ENCODE data around the gene EGFR.

The EGFR gene

GRCh38 chr7:55145606-55146005 is 126.8 kb downstream of the EGFR start:
- no peak overlapping the region for H2BK15ac ChIP-seq (ENCODE audit: low read length)
- H3K79me1 ChIP-seq (ENCODE audit: low read depth, low read length), result no peaks in the 10 kb centered on the region
- no peaks in the 10 kb centered on the region for H3K9me3 ChIP-seq (replicated peaks in 1 of 2; ENCODE audit: control insufficient read depth in 2 of 2, insufficient read depth in 1 of 2, low read depth in 1 of 2, low read length in 2 of 2)
- peaks cover 0 to 24% of the 10 kb centered on the region in 2 donors for H3K36me3 ChIP-seq (replicated peaks in 1 of 2; ENCODE audit: control insufficient read depth in 2 of 2, insufficient read depth in 2 of 2, low read length in 2 of 2)
- no peak overlapping the region for H3K18ac ChIP-seq (ENCODE audit: low read length)
- H3K9ac ChIP-seq (ENCODE audit: low read depth, low read length, poor library complexity), result no peak overlapping the region
- no peak overlapping the region for H4K91ac ChIP-seq (ENCODE audit: low read depth, low read length, poor library complexity)
- H3K4me2 ChIP-seq (ENCODE audit: insufficient read depth, low read length, poor library complexity, severe bottlenecking), result no peak overlapping the region
- H2AK5ac ChIP-seq (ENCODE audit: low read depth, low read length), result no peak overlapping the region
- no peak for DNase-seq (ENCODE audit: low spot score)
- no peak overlapping the region for H2BK12ac ChIP-seq (ENCODE audit: low read length)
- no peak overlapping the region for H2BK5ac ChIP-seq (ENCODE audit: low read length)
- H3K14ac ChIP-seq (ENCODE audit: low read length), result no peak overlapping the region
- H3K4me1 ChIP-seq (ENCODE audit: control insufficient read depth in 2 of 2, insufficient read depth in 1 of 2, low read depth in 1 of 2, low read length in 2 of 2), result peaks cover 1 to 4% of the 10 kb centered on the region in 2 donors
- no CpG with 5 or more reads among the region's 4 CpGs for WGBS, 2 donors (ENCODE audit: extremely low coverage in 2 of 2, insufficient read length in 2 of 2, insufficient replicate concordance in 1 of 2)
- H2AFZ ChIP-seq (ENCODE audit: low read length), result no peak overlapping the region
- no peak overlapping the region for H3K4ac ChIP-seq (ENCODE audit: low read length)
- H3K4me3 ChIP-seq (ENCODE audit: low read length in 2 of 2), result no peak overlapping the region
- H3K27me3 ChIP-seq (ENCODE audit: control insufficient read depth in 3 of 3, insufficient read depth in 3 of 3, low read depth in 1 of 3, low read length in 3 of 3), result no peaks in the 10 kb centered on the region
- H3K27ac ChIP-seq (replicated peaks; ENCODE audit: low read length), result no peak overlapping the region
- no peak overlapping the region for H3K23ac ChIP-seq (ENCODE audit: low read depth, low read length, poor library complexity)
- H2BK120ac ChIP-seq (ENCODE audit: low read depth, low read length), result no peak overlapping the region
- H4K8ac ChIP-seq (ENCODE audit: low read depth, low read length), result no peak overlapping the region

DNA sequence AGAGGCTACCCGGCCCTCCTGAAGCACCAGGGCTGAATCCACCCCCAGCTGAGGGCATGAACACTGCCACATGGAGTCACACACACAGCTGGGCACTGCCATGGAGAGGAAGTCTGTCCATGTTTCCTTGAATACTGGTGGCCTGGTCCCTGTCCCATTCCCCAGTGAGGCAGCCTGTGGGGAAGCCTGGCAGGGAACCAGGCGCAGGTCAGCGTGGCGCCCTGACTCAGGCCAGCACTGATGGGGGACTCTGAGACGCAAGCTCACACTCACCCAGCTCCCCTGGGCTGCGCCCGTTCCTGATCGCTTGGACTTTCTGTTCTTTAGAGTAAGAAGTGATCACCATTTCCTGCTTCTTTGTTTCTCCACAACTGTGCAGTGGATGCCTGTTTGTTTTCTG is 128.3 kb downstream of the EGFR start:
- no peaks in the 10 kb centered on the region for H3K27me3 ChIP-seq (ENCODE audit: control insufficient read depth in 3 of 3, insufficient read depth in 3 of 3, low read depth in 1 of 3, low read length in 3 of 3)
- no peak overlapping the region for H3K14ac ChIP-seq (ENCODE audit: low read length)
- no peak overlapping the region for H3K4me2 ChIP-seq (ENCODE audit: insufficient read depth, low read length, poor library complexity, severe bottlenecking)
- WGBS, 2 donors (ENCODE audit: extremely low coverage in 2 of 2, insufficient read length in 2 of 2, insufficient replicate concordance in 1 of 2), result no CpG with 5 or more reads among the region's 8 CpGs
- peak overlapping the region; percentile 8 for H2AK5ac ChIP-seq (ENCODE audit: low read depth, low read length)
- peaks cover 1 to 4% of the 10 kb centered on the region in 2 donors for H3K4me1 ChIP-seq (ENCODE audit: control insufficient read depth in 2 of 2, insufficient read depth in 1 of 2, low read depth in 1 of 2, low read length in 2 of 2)
- H3K4me3 ChIP-seq (ENCODE audit: low read length in 2 of 2), result no peak overlapping the region
- H3K9ac ChIP-seq (ENCODE audit: low read depth, low read length, poor library complexity), result no peak overlapping the region
- no peak overlapping the region for H2BK120ac ChIP-seq (ENCODE audit: low read depth, low read length)
- H2BK12ac ChIP-seq (ENCODE audit: low read length), result no peak overlapping the region
- H3K18ac ChIP-seq (ENCODE audit: low read length), result peak overlapping the region; percentile 36
- H3K9me3 ChIP-seq (replicated peaks in 1 of 2; ENCODE audit: control insufficient read depth in 2 of 2, insufficient read depth in 1 of 2, low read depth in 1 of 2, low read length in 2 of 2), result no peaks in the 10 kb centered on the region
- H4K91ac ChIP-seq (ENCODE audit: low read depth, low read length, poor library complexity), result no peak overlapping the region
- no peak overlapping the region for H3K27ac ChIP-seq (replicated peaks; ENCODE audit: low read length)
- no peak overlapping the region for H2BK5ac ChIP-seq (ENCODE audit: low read length)
- no peaks in the 10 kb centered on the region for H3K79me1 ChIP-seq (ENCODE audit: low read depth, low read length)
- no peak overlapping the region for H3K4ac ChIP-seq (ENCODE audit: low read length)
- H3K36me3 ChIP-seq (replicated peaks in 1 of 2; ENCODE audit: control insufficient read depth in 2 of 2, insufficient read depth in 2 of 2, low read length in 2 of 2), result peaks cover 0 to 30% of the 10 kb centered on the region in 2 donors
- no peak overlapping the region for H4K8ac ChIP-seq (ENCODE audit: low read depth, low read length)
- no peak overlapping the region for H3K23ac ChIP-seq (ENCODE audit: low read depth, low read length, poor library complexity)
- no peak overlapping the region for H2BK15ac ChIP-seq (ENCODE audit: low read length)
- DNase-seq (ENCODE audit: low spot score), result no peak
- no peak overlapping the region for H2AFZ ChIP-seq (ENCODE audit: low read length)

GRCh38 chr7:55147736-55148135 is 128.9 kb downstream of the EGFR start:
- H2AK5ac ChIP-seq (ENCODE audit: low read depth, low read length), result no peak overlapping the region
- no peaks in the 10 kb centered on the region for H3K79me1 ChIP-seq (ENCODE audit: low read depth, low read length)
- H2BK5ac ChIP-seq (ENCODE audit: low read length), result no peak overlapping the region
- no peak overlapping the region for H2BK12ac ChIP-seq (ENCODE audit: low read length)
- no peaks in the 10 kb centered on the region for H3K9me3 ChIP-seq (replicated peaks in 1 of 2; ENCODE audit: control insufficient read depth in 2 of 2, insufficient read depth in 1 of 2, low read depth in 1 of 2, low read length in 2 of 2)
- H2BK15ac ChIP-seq (ENCODE audit: low read length), result no peak overlapping the region
- WGBS, 2 donors (ENCODE audit: extremely low coverage in 2 of 2, insufficient read length in 2 of 2, insufficient replicate concordance in 1 of 2), result no CpG with 5 or more reads among the region's 2 CpGs
- H3K4me2 ChIP-seq (ENCODE audit: insufficient read depth, low read length, poor library complexity, severe bottlenecking), result no peak overlapping the region
- H3K4me1 ChIP-seq (ENCODE audit: control insufficient read depth in 2 of 2, insufficient read depth in 1 of 2, low read depth in 1 of 2, low read length in 2 of 2), result peaks cover 1 to 4% of the 10 kb centered on the region in 2 donors
- H3K27me3 ChIP-seq (ENCODE audit: control insufficient read depth in 3 of 3, insufficient read depth in 3 of 3, low read depth in 1 of 3, low read length in 3 of 3), result no peaks in the 10 kb centered on the region
- H4K91ac ChIP-seq (ENCODE audit: low read depth, low read length, poor library complexity), result no peak overlapping the region
- H3K4me3 ChIP-seq (ENCODE audit: low read length in 2 of 2), result no peak overlapping the region
- no peak overlapping the region for H3K27ac ChIP-seq (replicated peaks; ENCODE audit: low read length)
- H2AFZ ChIP-seq (ENCODE audit: low read length), result no peak overlapping the region
- H3K36me3 ChIP-seq (replicated peaks in 1 of 2; ENCODE audit: control insufficient read depth in 2 of 2, insufficient read depth in 2 of 2, low read length in 2 of 2), result peaks cover 0 to 35% of the 10 kb centered on the region in 2 donors
- H3K4ac ChIP-seq (ENCODE audit: low read length), result no peak overlapping the region
- no peak overlapping the region for H4K8ac ChIP-seq (ENCODE audit: low read depth, low read length)
- H3K18ac ChIP-seq (ENCODE audit: low read length), result no peak overlapping the region
- H2BK120ac ChIP-seq (ENCODE audit: low read depth, low read length), result no peak overlapping the region
- no peak overlapping the region for H3K9ac ChIP-seq (ENCODE audit: low read depth, low read length, poor library complexity)
- no peak for DNase-seq (ENCODE audit: low spot score)
- H3K14ac ChIP-seq (ENCODE audit: low read length), result no peak overlapping the region
- no peak overlapping the region for H3K23ac ChIP-seq (ENCODE audit: low read depth, low read length, poor library complexity)

GRCh38 chr7:55148571-55148970 is 129.8 kb downstream of the EGFR start:
- Histone ChIP-seq H4K91ac (ENCODE audit: low read depth, low read length, poor library complexity) (no peak overlapping the region), H3K36me3 (replicated peaks in 1 of 2; ENCODE audit: control insufficient read depth in 2 of 2, insufficient read depth in 2 of 2, low read length in 2 of 2) (peaks cover 0 to 31% of the 10 kb centered on the region in 2 donors)
- WGBS, 2 donors (ENCODE audit: extremely low coverage in 2 of 2, insufficient read length in 2 of 2, insufficient replicate concordance in 1 of 2), result no CpG with 5 or more reads among the region's 3 CpGs

More at GRCh38 chr7:55148571-55148970, 129.8 kb downstream of the EGFR start:
- H2BK5ac ChIP-seq (ENCODE audit: low read length), result no peak overlapping the region
- no peak overlapping the region for H3K23ac ChIP-seq (ENCODE audit: low read depth, low read length, poor library complexity)
- H2AK5ac ChIP-seq (ENCODE audit: low read depth, low read length), result no peak overlapping the region
- no peak overlapping the region for H3K27ac ChIP-seq (replicated peaks; ENCODE audit: low read length)
- H3K27me3 ChIP-seq (ENCODE audit: control insufficient read depth in 3 of 3, insufficient read depth in 3 of 3, low read depth in 1 of 3, low read length in 3 of 3), result no peaks in the 10 kb centered on the region
- no peak overlapping the region for H4K8ac ChIP-seq (ENCODE audit: low read depth, low read length)
- no peak overlapping the region for H3K14ac ChIP-seq (ENCODE audit: low read length)
- H2BK12ac ChIP-seq (ENCODE audit: low read length), result no peak overlapping the region
- H2BK15ac ChIP-seq (ENCODE audit: low read length), result no peak overlapping the region
- no peaks in the 10 kb centered on the region for H3K79me1 ChIP-seq (ENCODE audit: low read depth, low read length)
- no peak overlapping the region for H3K4ac ChIP-seq (ENCODE audit: low read length)
- no peaks in the 10 kb centered on the region for H3K9me3 ChIP-seq (replicated peaks in 1 of 2; ENCODE audit: control insufficient read depth in 2 of 2, insufficient read depth in 1 of 2, low read depth in 1 of 2, low read length in 2 of 2)
- no peak for DNase-seq (ENCODE audit: low spot score)
- no peak overlapping the region for H3K9ac ChIP-seq (ENCODE audit: low read depth, low read length, poor library complexity)
- no peak overlapping the region for H2AFZ ChIP-seq (ENCODE audit: low read length)
- no peak overlapping the region for H3K4me2 ChIP-seq (ENCODE audit: insufficient read depth, low read length, poor library complexity, severe bottlenecking)
- H2BK120ac ChIP-seq (ENCODE audit: low read depth, low read length), result no peak overlapping the region
- H3K4me1 ChIP-seq (ENCODE audit: control insufficient read depth in 2 of 2, insufficient read depth in 1 of 2, low read depth in 1 of 2, low read length in 2 of 2), result peaks cover 0 to 3% of the 10 kb centered on the region in 2 donors
- no peak overlapping the region for H3K18ac ChIP-seq (ENCODE audit: low read length)
- H3K4me3 ChIP-seq (ENCODE audit: low read length in 2 of 2), result no peak overlapping the region
